ENCODE measurements around the gene CCDC148. TPM values are rescaled to one million over a fixed set of nuclear protein-coding genes. Genes with fewer than 3 reads are reported as not detected.
"Not testable (repeated sequence)": the region's sequence is repeated elsewhere in the genome, so short reads cannot be mapped to it uniquely, and the experiment has no call there.

CCDC148 gene
- total RNA-seq, 1 donor from 2014 or later, result 0.52 TPM

DNA sequence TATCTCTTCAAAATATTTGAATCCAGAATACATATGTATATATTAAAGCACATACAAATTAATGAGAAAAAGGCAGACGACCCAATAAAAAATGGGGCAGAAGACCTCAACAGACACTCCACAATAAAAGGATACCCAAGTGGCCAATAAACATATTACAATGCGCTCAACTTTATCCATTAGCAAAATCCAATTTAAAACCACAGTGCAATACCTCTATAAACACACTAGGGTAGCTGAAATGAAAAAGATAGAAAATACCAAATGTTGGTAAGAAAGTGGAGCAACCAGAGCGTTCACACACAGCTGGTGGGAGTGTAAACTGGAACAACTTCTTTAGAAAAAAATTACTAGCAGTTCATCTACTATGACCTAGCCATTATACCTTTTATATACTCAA is 75.3 kb downstream of the CCDC148 start:
- Histone ChIP-seq H3K9ac (ENCODE audit: low read depth in 1 of 3, low read length in 3 of 3) (no peak overlapping the region), H3K27me3 (ENCODE audit: control insufficient read depth in 3 of 3, insufficient read depth in 3 of 3, low read length in 3 of 3) (no peaks in the 10 kb centered on the region), H3K4me3 (ENCODE audit: low read length in 3 of 3) (no peak overlapping the region), H3K9me3 (ENCODE audit: control insufficient read depth in 3 of 3, low read length in 3 of 3) (no peaks in the 10 kb centered on the region), H3K27ac (ENCODE audit: low read depth, low read length) (no peak overlapping the region), H3K4me1 (ENCODE audit: control insufficient read depth in 3 of 3, insufficient read depth in 3 of 3, low read length in 3 of 3) (no peaks in the 10 kb centered on the region), H3K36me3 (ENCODE audit: control insufficient read depth in 3 of 3, insufficient read depth in 3 of 3, low read length in 3 of 3) (no peaks in the 10 kb centered on the region)

DNA sequence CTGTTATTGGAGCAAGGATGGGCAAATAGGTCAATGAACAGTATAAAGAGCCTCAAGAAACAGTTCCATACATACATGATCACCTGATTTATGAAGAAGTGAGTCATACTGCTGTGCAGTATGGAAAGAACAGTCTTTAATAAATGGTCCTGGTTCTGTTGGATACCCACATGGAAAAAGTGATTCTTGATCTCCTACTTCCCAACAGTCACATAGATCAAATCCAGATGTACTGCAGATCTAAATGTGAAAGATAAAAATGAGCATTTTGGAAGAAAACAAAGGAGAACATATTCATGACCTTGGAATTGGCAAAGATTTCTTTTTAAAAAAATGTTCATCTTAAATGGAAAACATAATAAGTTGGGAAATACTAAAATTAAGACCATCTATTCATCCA is 75.8 kb downstream of the CCDC148 start:
- Histone ChIP-seq H3K36me3 (ENCODE audit: control insufficient read depth in 3 of 3, insufficient read depth in 3 of 3, low read length in 3 of 3) (no peaks in the 10 kb centered on the region), H3K9ac (ENCODE audit: low read depth in 1 of 3, low read length in 3 of 3) (no peak overlapping the region), H3K4me3 (ENCODE audit: low read length in 3 of 3) (no peak overlapping the region), H3K27ac (ENCODE audit: low read depth, low read length) (no peak overlapping the region), H3K9me3 (ENCODE audit: control insufficient read depth in 3 of 3, low read length in 3 of 3) (no peaks in the 10 kb centered on the region), H3K4me1 (ENCODE audit: control insufficient read depth in 3 of 3, insufficient read depth in 3 of 3, low read length in 3 of 3) (no peaks in the 10 kb centered on the region), H3K27me3 (ENCODE audit: control insufficient read depth in 3 of 3, insufficient read depth in 3 of 3, low read length in 3 of 3) (no peaks in the 10 kb centered on the region)

DNA sequence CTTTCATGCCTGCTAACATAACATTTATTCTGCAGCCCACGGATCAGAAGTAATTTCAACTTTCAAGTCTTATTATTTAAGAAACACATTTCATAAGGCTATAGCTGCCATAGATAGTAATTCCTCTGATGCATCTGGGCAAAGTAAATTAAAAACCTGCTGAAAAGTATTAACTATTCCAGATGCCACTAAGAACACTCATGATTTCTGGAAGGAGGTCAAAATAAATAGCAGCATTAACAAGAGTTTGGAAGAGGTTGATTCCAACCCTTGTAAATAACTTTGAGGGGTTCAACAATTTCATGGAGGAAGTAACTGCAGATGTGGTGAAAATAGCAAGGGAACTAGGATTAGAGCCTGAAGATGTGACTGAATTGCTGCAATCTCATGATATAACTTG is 77.6 kb downstream of the CCDC148 start:
- Histone ChIP-seq H3K27ac (ENCODE audit: low read depth, low read length) (no peak overlapping the region), H3K9ac (ENCODE audit: low read depth in 1 of 3, low read length in 3 of 3) (no peak overlapping the region), H3K36me3 (ENCODE audit: control insufficient read depth in 3 of 3, insufficient read depth in 3 of 3, low read length in 3 of 3) (no peaks in the 10 kb centered on the region), H3K9me3 (ENCODE audit: control insufficient read depth in 3 of 3, low read length in 3 of 3) (no peaks in the 10 kb centered on the region), H3K27me3 (ENCODE audit: control insufficient read depth in 3 of 3, insufficient read depth in 3 of 3, low read length in 3 of 3) (no peaks in the 10 kb centered on the region), H3K4me3 (ENCODE audit: low read length in 3 of 3) (no peak overlapping the region), H3K4me1 (ENCODE audit: control insufficient read depth in 3 of 3, insufficient read depth in 3 of 3, low read length in 3 of 3) (no peaks in the 10 kb centered on the region)

DNA sequence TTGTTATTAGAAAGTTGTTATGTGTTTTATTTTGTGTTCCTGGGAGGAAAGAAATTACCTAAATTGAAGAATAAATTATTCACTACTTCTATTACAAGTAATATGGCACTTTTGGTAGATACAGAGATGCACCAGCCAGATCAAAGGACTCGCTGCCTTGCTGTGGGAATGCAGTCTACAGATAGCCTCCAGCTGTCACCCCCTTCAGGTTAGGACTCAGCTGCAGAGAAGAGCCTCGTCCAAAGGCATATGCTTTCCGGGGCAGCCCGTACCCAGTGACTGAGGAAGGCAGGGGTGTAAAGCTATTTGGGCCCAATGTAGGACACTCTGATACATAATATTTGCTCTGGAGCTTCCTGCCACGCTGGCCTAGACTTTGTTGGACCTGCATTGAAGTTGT is 90.2 kb downstream of the CCDC148 start:
- no peaks in the 10 kb centered on the region for H3K4me1 ChIP-seq (ENCODE audit: control insufficient read depth in 3 of 3, insufficient read depth in 3 of 3, low read length in 3 of 3)
- H3K36me3 ChIP-seq (ENCODE audit: control insufficient read depth in 3 of 3, insufficient read depth in 3 of 3, low read length in 3 of 3), result no peaks in the 10 kb centered on the region
- H3K9ac ChIP-seq (ENCODE audit: low read depth in 1 of 3, low read length in 3 of 3), result no peak overlapping the region
- H3K27me3 ChIP-seq (ENCODE audit: control insufficient read depth in 3 of 3, insufficient read depth in 3 of 3, low read length in 3 of 3), result no peaks in the 10 kb centered on the region
- no peak overlapping the region for H3K4me3 ChIP-seq (ENCODE audit: low read length in 3 of 3)
- H3K9me3 ChIP-seq (ENCODE audit: control insufficient read depth in 3 of 3, low read length in 3 of 3), result no peaks in the 10 kb centered on the region
- H3K27ac ChIP-seq (ENCODE audit: low read depth, low read length), result no peak overlapping the region

DNA sequence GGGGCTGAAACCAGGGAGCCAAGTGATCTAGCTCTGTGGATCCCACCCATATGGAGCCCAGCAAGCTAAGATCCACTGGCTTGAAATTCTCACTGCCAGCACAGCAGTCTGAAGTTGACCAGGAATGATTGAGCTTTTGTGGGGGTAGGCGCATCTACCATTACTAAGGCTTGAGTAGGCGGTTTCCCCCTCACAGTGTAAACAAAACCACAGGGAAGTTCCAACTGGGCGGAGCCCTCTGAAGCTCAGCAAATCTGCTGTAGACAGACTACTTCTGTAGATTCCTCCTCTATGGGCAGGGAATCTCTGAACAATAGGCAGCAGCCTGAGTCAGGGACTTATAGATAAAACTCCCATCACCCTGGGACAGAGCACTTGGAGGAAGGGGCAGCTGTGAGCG is 96.7 kb downstream of the CCDC148 start:
- H3K27me3 ChIP-seq (ENCODE audit: control insufficient read depth in 3 of 3, insufficient read depth in 3 of 3, low read length in 3 of 3), result no peaks in the 10 kb centered on the region
- H3K4me3 ChIP-seq (ENCODE audit: low read length in 3 of 3), result no peak overlapping the region
- H3K27ac ChIP-seq (ENCODE audit: low read depth, low read length), result no peak overlapping the region
- H3K4me1 ChIP-seq (ENCODE audit: control insufficient read depth in 3 of 3, insufficient read depth in 3 of 3, low read length in 3 of 3), result no peaks in the 10 kb centered on the region
- H3K36me3 ChIP-seq (ENCODE audit: control insufficient read depth in 3 of 3, insufficient read depth in 3 of 3, low read length in 3 of 3), result no peaks in the 10 kb centered on the region
- H3K9ac ChIP-seq (ENCODE audit: low read depth in 1 of 3, low read length in 3 of 3), result no peak overlapping the region
- H3K9me3 ChIP-seq (ENCODE audit: control insufficient read depth in 3 of 3, low read length in 3 of 3), result no peaks in the 10 kb centered on the region

DNA sequence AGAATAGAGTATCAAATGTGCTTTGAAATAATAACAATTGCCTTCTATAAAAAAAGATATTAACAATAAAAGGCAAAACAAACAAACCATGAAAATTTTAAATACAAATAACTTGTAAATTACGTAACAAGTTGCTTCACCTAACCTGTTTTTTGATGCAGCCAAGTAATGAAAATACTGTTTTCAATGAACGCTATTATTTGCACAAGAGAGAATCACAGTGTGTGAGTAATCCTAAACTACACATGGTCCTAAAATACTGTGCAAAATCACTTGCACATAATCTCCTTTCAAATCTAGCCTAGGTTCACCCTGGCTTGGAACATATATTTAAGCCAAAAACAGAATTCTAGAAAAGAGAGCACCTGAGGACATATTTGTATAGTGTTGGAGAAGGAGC is 98.9 kb downstream of the CCDC148 start:
- no peaks in the 10 kb centered on the region for H3K4me1 ChIP-seq (ENCODE audit: control insufficient read depth in 3 of 3, insufficient read depth in 3 of 3, low read length in 3 of 3)
- H3K4me3 ChIP-seq (ENCODE audit: low read length in 3 of 3), result no peak overlapping the region
- H3K9me3 ChIP-seq (ENCODE audit: control insufficient read depth in 3 of 3, low read length in 3 of 3), result no peaks in the 10 kb centered on the region
- H3K27ac ChIP-seq (ENCODE audit: low read depth, low read length), result no peak overlapping the region
- H3K27me3 ChIP-seq (ENCODE audit: control insufficient read depth in 3 of 3, insufficient read depth in 3 of 3, low read length in 3 of 3), result no peaks in the 10 kb centered on the region
- H3K9ac ChIP-seq (ENCODE audit: low read depth in 1 of 3, low read length in 3 of 3), result no peak overlapping the region
- H3K36me3 ChIP-seq (ENCODE audit: control insufficient read depth in 3 of 3, insufficient read depth in 3 of 3, low read length in 3 of 3), result no peaks in the 10 kb centered on the region

DNA sequence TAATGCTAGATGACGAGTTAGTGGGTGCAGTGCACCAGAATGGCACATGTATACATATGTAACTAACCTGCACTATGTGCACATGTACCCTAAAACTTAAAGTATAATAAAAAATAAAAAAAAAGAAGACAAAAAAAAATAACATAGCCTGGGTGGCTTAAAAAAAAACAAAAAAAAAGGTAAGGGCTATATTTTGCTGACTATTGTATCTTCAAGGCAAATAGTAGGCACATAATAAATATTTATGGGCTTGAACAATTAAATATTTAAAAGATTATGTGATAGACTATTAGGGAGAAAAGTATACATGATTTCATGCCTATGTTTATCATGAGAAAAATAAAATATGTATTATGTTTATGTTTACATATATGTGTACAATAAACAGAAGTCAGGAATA is 99.4 kb downstream of the CCDC148 start:
- Histone ChIP-seq H3K27me3 (ENCODE audit: control insufficient read depth in 3 of 3, insufficient read depth in 3 of 3, low read length in 3 of 3) (no peaks in the 10 kb centered on the region), H3K27ac (ENCODE audit: low read depth, low read length) (no peak overlapping the region), H3K4me1 (ENCODE audit: control insufficient read depth in 3 of 3, insufficient read depth in 3 of 3, low read length in 3 of 3) (no peaks in the 10 kb centered on the region), H3K4me3 (ENCODE audit: low read length in 3 of 3) (no peak overlapping the region), H3K9me3 (ENCODE audit: control insufficient read depth in 3 of 3, low read length in 3 of 3) (no peaks in the 10 kb centered on the region), H3K9ac (ENCODE audit: low read depth in 1 of 3, low read length in 3 of 3) (no peak overlapping the region), H3K36me3 (ENCODE audit: control insufficient read depth in 3 of 3, insufficient read depth in 3 of 3, low read length in 3 of 3) (no peaks in the 10 kb centered on the region)

DNA sequence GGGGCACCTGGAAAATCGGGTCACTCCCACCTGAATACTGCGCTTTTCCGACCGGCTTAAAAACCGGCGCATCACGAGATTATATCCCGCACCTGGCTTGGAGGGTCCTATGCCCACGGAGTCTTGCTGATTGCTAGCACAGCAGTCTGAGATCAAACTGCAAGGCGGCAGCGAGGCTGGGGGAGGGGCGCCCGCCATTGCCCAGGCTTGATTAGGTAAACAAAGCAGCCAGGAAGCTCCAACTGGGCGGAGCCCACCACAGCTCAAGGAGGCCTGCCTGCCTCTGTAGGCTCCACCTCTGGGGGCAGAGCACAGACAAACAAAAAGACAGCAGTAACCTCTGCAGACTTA is 105.1 kb downstream of the CCDC148 start:
- H3K36me3 ChIP-seq (ENCODE audit: control insufficient read depth in 3 of 3, insufficient read depth in 3 of 3, low read length in 3 of 3); H3K9me3 ChIP-seq (ENCODE audit: control insufficient read depth in 3 of 3, low read length in 3 of 3); H3K9ac ChIP-seq (ENCODE audit: low read depth in 1 of 3, low read length in 3 of 3); H3K4me3 ChIP-seq (ENCODE audit: low read length in 3 of 3); H3K4me1 ChIP-seq (ENCODE audit: control insufficient read depth in 3 of 3, insufficient read depth in 3 of 3, low read length in 3 of 3); H3K27ac ChIP-seq (ENCODE audit: low read depth, low read length); H3K27me3 ChIP-seq (ENCODE audit: control insufficient read depth in 3 of 3, insufficient read depth in 3 of 3, low read length in 3 of 3): not testable (repeated sequence)

DNA sequence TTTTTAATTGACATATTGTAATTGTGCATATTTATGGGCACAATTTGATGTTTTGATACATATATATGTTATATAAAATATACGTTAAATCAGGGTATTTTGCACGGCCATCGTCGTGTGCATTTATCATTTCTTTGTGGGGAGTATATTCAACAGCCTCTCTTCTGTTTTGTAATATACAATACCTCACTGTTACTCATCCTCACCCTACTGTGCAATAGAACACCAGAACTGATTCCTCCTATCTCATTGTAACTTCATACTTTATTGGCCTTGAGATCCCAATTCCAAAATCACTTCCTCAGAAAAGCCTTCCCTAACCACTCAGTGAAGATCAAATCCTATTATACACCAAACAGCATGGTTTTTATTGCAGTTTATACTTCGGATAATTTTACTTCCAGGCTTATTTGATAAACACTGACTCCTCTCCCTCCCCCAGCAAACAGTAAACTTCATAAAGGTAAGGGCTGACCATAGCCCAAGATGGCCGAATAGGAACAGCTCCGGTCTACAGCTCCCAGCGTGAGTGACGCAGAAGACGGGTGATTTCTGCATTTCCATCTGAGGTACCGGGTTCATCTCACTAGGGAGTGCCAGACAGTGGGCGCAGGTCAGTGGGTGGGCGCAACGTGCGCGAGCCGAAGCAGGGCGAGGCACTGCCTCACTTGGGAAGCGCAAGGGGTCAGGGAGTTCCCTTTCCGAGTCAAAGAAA is 105.6 kb downstream of the CCDC148 start:
- not testable (repeated sequence) for H3K27me3 ChIP-seq (ENCODE audit: control insufficient read depth in 3 of 3, insufficient read depth in 3 of 3, low read length in 3 of 3); H3K9ac ChIP-seq (ENCODE audit: low read depth in 1 of 3, low read length in 3 of 3); H3K4me3 ChIP-seq (ENCODE audit: low read length in 3 of 3); H3K4me1 ChIP-seq (ENCODE audit: control insufficient read depth in 3 of 3, insufficient read depth in 3 of 3, low read length in 3 of 3); H3K36me3 ChIP-seq (ENCODE audit: control insufficient read depth in 3 of 3, insufficient read depth in 3 of 3, low read length in 3 of 3); H3K27ac ChIP-seq (ENCODE audit: low read depth, low read length); H3K9me3 ChIP-seq (ENCODE audit: control insufficient read depth in 3 of 3, low read length in 3 of 3)

DNA sequence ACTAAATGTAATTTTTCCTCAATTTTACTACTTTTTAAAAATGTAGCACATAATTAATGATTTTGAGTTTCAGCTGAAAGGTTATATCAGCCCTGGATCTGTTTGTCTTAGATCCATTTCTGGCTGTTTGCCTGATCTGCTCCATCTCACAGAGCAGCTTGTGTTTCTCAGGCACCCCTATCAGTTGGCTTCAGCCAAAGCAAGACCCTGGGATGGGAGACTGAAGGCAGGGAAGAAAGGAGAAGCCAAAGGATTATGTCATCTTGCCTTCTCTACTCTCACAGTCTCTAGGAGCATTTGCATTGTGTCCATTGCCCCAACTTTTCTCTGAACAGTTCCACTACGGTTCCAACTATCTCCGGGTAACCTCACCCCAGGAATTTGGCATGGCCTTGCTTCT is 110.5 kb downstream of the CCDC148 start:
- H3K36me3 ChIP-seq (ENCODE audit: control insufficient read depth in 3 of 3, insufficient read depth in 3 of 3, low read length in 3 of 3), result no peaks in the 10 kb centered on the region
- no peaks in the 10 kb centered on the region for H3K4me1 ChIP-seq (ENCODE audit: control insufficient read depth in 3 of 3, insufficient read depth in 3 of 3, low read length in 3 of 3)
- no peak overlapping the region for H3K9ac ChIP-seq (ENCODE audit: low read depth in 1 of 3, low read length in 3 of 3)
- H3K9me3 ChIP-seq (ENCODE audit: control insufficient read depth in 3 of 3, low read length in 3 of 3), result no peaks in the 10 kb centered on the region
- H3K27ac ChIP-seq (ENCODE audit: low read depth, low read length), result no peak overlapping the region
- H3K4me3 ChIP-seq (ENCODE audit: low read length in 3 of 3), result no peak overlapping the region
- no peaks in the 10 kb centered on the region for H3K27me3 ChIP-seq (ENCODE audit: control insufficient read depth in 3 of 3, insufficient read depth in 3 of 3, low read length in 3 of 3)

DNA sequence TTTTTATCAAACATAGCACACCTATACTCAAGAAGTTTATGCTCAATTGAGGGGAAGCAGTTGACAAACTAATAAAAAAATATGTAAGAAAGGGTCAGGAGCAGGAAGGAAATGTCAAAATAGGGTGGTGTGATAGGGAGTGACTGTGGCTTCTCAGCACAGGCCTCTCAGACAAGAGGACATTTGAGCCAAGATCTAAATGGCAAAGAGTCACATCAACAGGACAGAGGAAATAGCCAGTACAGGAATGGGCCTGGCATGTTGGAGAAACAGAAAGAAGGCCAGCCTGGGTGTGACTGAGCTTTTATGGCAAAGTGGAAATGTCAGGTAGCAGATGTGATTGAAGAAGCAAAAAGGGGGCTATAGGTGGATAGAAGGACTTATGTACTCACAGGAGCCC is 117.0 kb downstream of the CCDC148 start:
- H3K9me3 ChIP-seq (ENCODE audit: control insufficient read depth in 3 of 3, low read length in 3 of 3), result no peaks in the 10 kb centered on the region
- H3K4me3 ChIP-seq (ENCODE audit: low read length in 3 of 3), result no peak overlapping the region
- no peaks in the 10 kb centered on the region for H3K4me1 ChIP-seq (ENCODE audit: control insufficient read depth in 3 of 3, insufficient read depth in 3 of 3, low read length in 3 of 3)
- H3K27me3 ChIP-seq (ENCODE audit: control insufficient read depth in 3 of 3, insufficient read depth in 3 of 3, low read length in 3 of 3), result no peaks in the 10 kb centered on the region
- no peak overlapping the region for H3K9ac ChIP-seq (ENCODE audit: low read depth in 1 of 3, low read length in 3 of 3)
- H3K27ac ChIP-seq (ENCODE audit: low read depth, low read length), result no peak overlapping the region
- no peaks in the 10 kb centered on the region for H3K36me3 ChIP-seq (ENCODE audit: control insufficient read depth in 3 of 3, insufficient read depth in 3 of 3, low read length in 3 of 3)
